BE2C (cell line): ENCODE measurements around the gene ZNRF1.

Experiments used
- DNase-seq: peaks from one replicate; pipeline ENCODE4 v3.0.0-alpha.2; 2020
- H3K27me3 ChIP-seq: fragments of 250-450 bp; sonication (Bioruptor Pico); 2 replicates; pipeline ENCODE4 v1.5.1; 2020; ENCODE audit warnings: mild to moderate bottlenecking
- H3K36me3 ChIP-seq: fragments of 250-450 bp; sonication (Bioruptor Pico); 2 replicates; pipeline ENCODE4 v1.5.1; 2020; ENCODE audit warnings: mild to moderate bottlenecking
- H3K4me1 ChIP-seq: fragments of 250-450 bp; sonication (Bioruptor Pico); 2 replicates; pipeline ENCODE4 v1.5.1; 2020
- H3K4me3 ChIP-seq: 2 replicates; pipeline ENCODE4 v1.5.1; 2011; ENCODE audit warnings: low read depth, low read length
- H3K9me3 ChIP-seq: fragments of 250-450 bp; sonication (Bioruptor Pico); 2 replicates; pipeline ENCODE4 v1.5.1; 2020
- TF ChIP-seq, protein P1 (sequence below): IDR thresholded peaks from 2 replicates; pipeline ENCODE4 v1.5.1; 2012; ENCODE audit warnings: mild to moderate bottlenecking, low read depth, low read length

Gene ZNRF1

DNA sequence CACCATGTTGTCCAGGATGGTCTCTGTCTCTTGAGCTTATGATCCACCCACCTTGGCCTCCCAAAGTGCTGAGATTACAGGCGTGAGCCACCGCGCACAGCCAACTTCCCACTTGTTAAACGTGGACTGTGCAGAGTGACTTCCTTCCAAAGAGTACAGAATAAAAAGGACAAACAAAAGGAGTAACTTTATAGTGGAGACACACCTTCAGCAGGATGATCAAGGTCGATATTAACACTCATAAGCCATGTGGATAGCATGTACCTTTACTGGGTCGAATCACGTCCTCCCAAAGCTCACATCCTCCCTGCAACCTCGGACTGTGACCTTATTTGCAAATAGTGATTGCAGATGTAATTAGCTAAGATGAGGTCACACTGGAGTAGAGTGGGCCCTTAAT is 139.4 kb downstream of the ZNRF1 start:
- DNase-seq = no peak
- TF ChIP-seq, protein P1, sequence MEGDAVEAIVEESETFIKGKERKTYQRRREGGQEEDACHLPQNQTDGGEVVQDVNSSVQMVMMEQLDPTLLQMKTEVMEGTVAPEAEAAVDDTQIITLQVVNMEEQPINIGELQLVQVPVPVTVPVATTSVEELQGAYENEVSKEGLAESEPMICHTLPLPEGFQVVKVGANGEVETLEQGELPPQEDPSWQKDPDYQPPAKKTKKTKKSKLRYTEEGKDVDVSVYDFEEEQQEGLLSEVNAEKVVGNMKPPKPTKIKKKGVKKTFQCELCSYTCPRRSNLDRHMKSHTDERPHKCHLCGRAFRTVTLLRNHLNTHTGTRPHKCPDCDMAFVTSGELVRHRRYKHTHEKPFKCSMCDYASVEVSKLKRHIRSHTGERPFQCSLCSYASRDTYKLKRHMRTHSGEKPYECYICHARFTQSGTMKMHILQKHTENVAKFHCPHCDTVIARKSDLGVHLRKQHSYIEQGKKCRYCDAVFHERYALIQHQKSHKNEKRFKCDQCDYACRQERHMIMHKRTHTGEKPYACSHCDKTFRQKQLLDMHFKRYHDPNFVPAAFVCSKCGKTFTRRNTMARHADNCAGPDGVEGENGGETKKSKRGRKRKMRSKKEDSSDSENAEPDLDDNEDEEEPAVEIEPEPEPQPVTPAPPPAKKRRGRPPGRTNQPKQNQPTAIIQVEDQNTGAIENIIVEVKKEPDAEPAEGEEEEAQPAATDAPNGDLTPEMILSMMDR = no peak
- H3K9me3 ChIP-seq = no peaks in the 10 kb centered on the region
- H3K4me1 ChIP-seq = no peaks in the 10 kb centered on the region
- H3K36me3 ChIP-seq = no peaks in the 10 kb centered on the region
- peak overlapping the region; percentile 39 for H3K4me3 ChIP-seq
- no peaks in the 10 kb centered on the region for H3K27me3 ChIP-seq

DNA sequence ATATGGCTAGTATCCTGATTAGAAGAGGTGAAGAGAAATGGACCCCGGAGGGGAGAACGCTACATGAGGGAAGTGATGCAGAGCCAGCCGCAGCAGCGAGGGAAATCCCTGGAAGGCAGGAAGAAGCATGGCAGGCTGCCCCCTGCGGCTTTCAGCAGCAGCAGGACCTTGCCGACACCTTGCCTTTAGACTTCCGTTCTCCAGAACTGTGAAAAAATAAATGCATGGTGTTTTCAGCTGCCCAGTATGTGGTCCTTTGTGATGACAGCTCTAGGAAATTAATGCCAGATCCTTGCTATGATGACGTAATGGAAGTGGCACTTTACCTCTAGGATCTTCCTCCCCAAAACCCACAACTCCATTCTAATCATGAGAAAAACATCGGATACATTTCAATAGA is 139.8 kb downstream of the ZNRF1 start:
- peak; percentile 32 for DNase-seq
- Histone ChIP-seq H3K4me3 (peak overlapping the region; percentile 39), H3K4me1 (no peaks in the 10 kb centered on the region), H3K27me3 (no peaks in the 10 kb centered on the region), H3K9me3 (no peaks in the 10 kb centered on the region), H3K36me3 (no peaks in the 10 kb centered on the region)
- TF ChIP-seq, protein P1 = 0 out of 2 replicates have a peak, but pooled peaks have one; percentile 23

GRCh38 chr16:75139498-75139897 is 140.7 kb downstream of the ZNRF1 start:
- H3K9me3 ChIP-seq = no peaks in the 10 kb centered on the region
- no peak for DNase-seq
- no peaks in the 10 kb centered on the region for H3K4me1 ChIP-seq
- H3K4me3 ChIP-seq = no peak overlapping the region
- TF ChIP-seq, protein P1 = no peak
- no peaks in the 10 kb centered on the region for H3K36me3 ChIP-seq
- no peaks in the 10 kb centered on the region for H3K27me3 ChIP-seq

DNA sequence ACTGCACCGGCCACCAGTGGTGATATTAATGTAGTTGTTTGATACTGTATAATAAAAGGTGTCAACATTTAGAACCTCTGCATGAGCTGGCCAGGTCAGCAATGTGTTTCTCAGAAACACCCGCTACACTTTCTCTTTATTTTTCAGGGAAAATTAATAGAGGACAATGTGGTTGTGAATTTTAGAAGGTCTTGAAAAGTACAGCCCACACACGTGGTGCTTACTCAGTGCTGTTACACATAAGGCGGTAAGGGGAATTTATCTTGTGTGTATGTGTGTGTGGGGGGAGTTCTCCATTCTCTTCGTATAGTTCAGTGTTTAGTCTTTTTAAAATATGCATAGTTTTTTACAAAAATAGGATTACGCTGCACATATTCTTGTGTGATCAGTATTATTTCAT is 145.1 kb downstream of the ZNRF1 start:
- no peak overlapping the region for H3K4me3 ChIP-seq
- DNase-seq = no peak
- no peaks in the 10 kb centered on the region for H3K27me3 ChIP-seq
- H3K9me3 ChIP-seq = no peaks in the 10 kb centered on the region
- no peaks in the 10 kb centered on the region for H3K4me1 ChIP-seq
- no peaks in the 10 kb centered on the region for H3K36me3 ChIP-seq
- TF ChIP-seq, protein P1 = no peak

DNA sequence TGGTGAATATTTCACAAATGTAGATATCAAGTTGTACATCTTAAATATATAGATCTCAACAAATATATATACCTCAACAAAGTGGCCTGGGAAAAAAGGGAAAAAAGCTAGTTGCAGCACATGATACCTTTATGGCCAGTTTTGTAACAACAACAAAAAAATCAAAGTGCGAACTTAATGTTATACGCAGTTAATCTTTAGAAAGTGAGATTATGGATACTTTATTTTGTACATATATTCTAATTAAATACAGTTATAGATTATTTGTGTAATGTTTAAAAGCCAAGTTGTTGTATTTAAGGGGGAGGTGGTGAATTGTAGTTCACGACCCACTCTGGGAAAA is 149.1 kb downstream of the ZNRF1 start:
- Histone ChIP-seq H3K36me3 (0 out of 2 replicates have a peak, but pooled peaks cover 7% of the 10 kb centered on the region), H3K4me1 (no peaks in the 10 kb centered on the region), H3K4me3 (peak overlapping the region; percentile 88), H3K9me3 (no peaks in the 10 kb centered on the region), H3K27me3 (no peaks in the 10 kb centered on the region)
- no peak for DNase-seq
- TF ChIP-seq, protein P1 = no peak

- Histone ChIP-seq H3K4me3 (peak within 1 kb of the TSS; percentile 88), H3K27me3 (no peaks in the 10 kb centered on the region), H3K36me3 (peaks cover 13% of the 10 kb centered on the region; the same call in 1 of the 2 replicates), H3K9me3 (no peaks in the 10 kb centered on the region), H3K4me1 (no peaks in the 10 kb centered on the region)
- DNase-seq = peak; percentile 96
- TF ChIP-seq, protein P1 = no peak
Measured at GRCh38 chr16:75148311-75149195, 149.7 kb downstream of the ZNRF1 start, which contains the start of gene ZFP1. ZFP1 (plus strand) TSS chr16:75148524; CDS start chr16:75152952, 4,428 bp downstream.
